Trophoblast cell (in vitro differentiated cells and primary cell): ENCODE data around the gene ZNF316.

Source experiments
- DNase-seq, 2 donors: peaks; one replicate each; pipeline ENCODE4 v3.0.0-alpha.2; 2016
- H2AFZ ChIP-seq: 2 replicates; pipeline ENCODE4 v1.6.1; 2013; ENCODE audit warnings: low read length, moderate library complexity, mild to moderate bottlenecking; ENCODE audit not compliant: insufficient read depth, poor library complexity
- H2AK5ac ChIP-seq: 2 replicates; pipeline ENCODE4 v1.6.1; 2013; ENCODE audit warnings: mild to moderate bottlenecking, low read length
- H2BK120ac ChIP-seq: 2 replicates; pipeline ENCODE4 v1.6.1; 2013; ENCODE audit warnings: low read length, mild to moderate bottlenecking, moderate library complexity; ENCODE audit not compliant: insufficient read depth, poor library complexity
- H2BK12ac ChIP-seq: 2 replicates; pipeline ENCODE4 v1.6.1; 2013; ENCODE audit warnings: mild to moderate bottlenecking, low read length, moderate library complexity
- H2BK5ac ChIP-seq: 2 replicates; pipeline ENCODE4 v1.6.1; 2013; ENCODE audit warnings: low read length, low read depth, moderate library complexity, mild to moderate bottlenecking; ENCODE audit not compliant: poor library complexity
- H3K14ac ChIP-seq: 2 replicates; pipeline ENCODE4 v1.6.1; 2013; ENCODE audit warnings: mild to moderate bottlenecking, low read length
- H3K18ac ChIP-seq: 2 replicates; pipeline ENCODE4 v1.6.1; 2013; ENCODE audit warnings: mild to moderate bottlenecking, low read length
- H3K23ac ChIP-seq: 2 replicates; pipeline ENCODE4 v1.6.1; 2013; ENCODE audit warnings: low read length
- H3K27ac ChIP-seq: 2 replicates; pipeline ENCODE4 v1.5.1; 2013; ENCODE audit warnings: low read depth, mild to moderate bottlenecking, inconsistent platforms, low read length, moderate library complexity
- H3K27me3 ChIP-seq: 2 replicates; pipeline ENCODE4 v1.6.1; 2013; ENCODE audit warnings: inconsistent platforms, mild to moderate bottlenecking, low read length, moderate library complexity; ENCODE audit not compliant: insufficient read depth
- H3K36me3 ChIP-seq, 2 experiments: 1 replicate in 1 of 2; 2 replicates in 1 of 2; pipeline ENCODE4 v1.6.1; 2013; ENCODE audit warnings: low read length in 2 of 2, mild to moderate bottlenecking in 2 of 2, moderate library complexity in 1 of 2; ENCODE audit not compliant: insufficient read depth in 2 of 2, control insufficient read depth in 1 of 2
- H3K4ac ChIP-seq: 2 replicates; pipeline ENCODE4 v1.6.1; 2013; ENCODE audit warnings: low read depth, mild to moderate bottlenecking, low read length, moderate library complexity
- H3K4me1 ChIP-seq, 2 experiments: 1 replicate in 1 of 2; 2 replicates in 1 of 2; pipeline ENCODE4 v1.6.1; 2013; ENCODE audit warnings: low read length in 2 of 2, mild to moderate bottlenecking in 2 of 2, moderate library complexity in 1 of 2; ENCODE audit not compliant: insufficient read depth in 2 of 2, control insufficient read depth in 1 of 2
- H3K4me2 ChIP-seq: 2 replicates; pipeline ENCODE4 v1.6.1; 2013; ENCODE audit warnings: inconsistent platforms, mild to moderate bottlenecking, low read length, moderate library complexity
- H3K4me3 ChIP-seq: 2 replicates; pipeline ENCODE4 v1.5.1; 2013; ENCODE audit warnings: mild to moderate bottlenecking, low read depth, low read length, inconsistent platforms
- H3K79me1 ChIP-seq: one replicate; pipeline ENCODE4 v1.6.1; 2013; ENCODE audit warnings: low read length
- H3K79me2 ChIP-seq: 2 replicates; pipeline ENCODE4 v1.6.1; 2013; ENCODE audit warnings: low read length, mild to moderate bottlenecking; ENCODE audit not compliant: control insufficient read depth, insufficient read depth, poor library complexity
- H3K9ac ChIP-seq: 2 replicates; pipeline ENCODE4 v1.6.1; 2013; ENCODE audit warnings: mild to moderate bottlenecking, low read length
- H3K9me3 ChIP-seq: 2 replicates; pipeline ENCODE4 v1.6.1; 2013; ENCODE audit warnings: low read depth, mild to moderate bottlenecking, control low read depth, inconsistent platforms, low read length; ENCODE audit not compliant: insufficient read depth
- H4K12ac ChIP-seq: 2 replicates; pipeline ENCODE4 v1.6.1; 2013; ENCODE audit warnings: low read depth, mild to moderate bottlenecking, low read length, moderate library complexity
- H4K8ac ChIP-seq: 2 replicates; pipeline ENCODE4 v1.6.1; 2013; ENCODE audit warnings: low read depth, mild to moderate bottlenecking, low read length, moderate library complexity
- H4K91ac ChIP-seq: one replicate; pipeline ENCODE4 v1.6.1; 2013; ENCODE audit warnings: low read depth, mild to moderate bottlenecking, low read length, moderate library complexity
- WGBS: extraction: QIAGEN DNeasy Blood & Tissue Kit; methylation state at CpG from one replicate; pipeline ENCODE4 v1.1.7; 2013; ENCODE audit warnings: missing lambda C conversion rate; ENCODE audit not compliant: insufficient read length, insufficient coverage; ENCODE audit errors: extremely low coverage; 5-methylcytosine and 5-hydroxymethylcytosine counted together

Gene ZNF316

DNA sequence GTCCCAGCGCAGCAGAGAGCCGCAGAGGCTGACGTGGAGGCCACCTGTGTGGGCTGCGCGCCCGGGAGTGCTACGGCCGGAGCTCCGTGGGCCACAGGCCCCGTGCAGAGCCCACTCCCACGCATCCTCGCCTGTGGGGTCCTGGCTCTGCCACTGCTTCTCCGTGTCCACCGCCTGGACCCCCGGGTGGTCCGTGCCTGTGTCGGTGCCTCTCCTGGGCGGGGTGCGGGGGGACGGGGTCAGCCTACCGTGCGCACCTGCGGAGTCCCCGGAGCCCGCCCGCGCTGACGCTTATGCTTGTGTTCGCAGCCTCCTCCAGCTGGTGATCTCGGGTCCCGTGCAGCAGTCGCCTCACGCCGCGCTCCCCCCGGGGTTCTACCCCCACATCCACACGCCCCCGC, 29.5 kb upstream of the ZNF316 start:
- no peaks in the 10 kb centered on the region for H3K4me1 ChIP-seq
- H2AK5ac ChIP-seq: no peak overlapping the region
- H3K18ac ChIP-seq: no peak overlapping the region
- no peaks in the 10 kb centered on the region for H3K79me2 ChIP-seq
- H4K12ac ChIP-seq: no peak overlapping the region
- H3K36me3 ChIP-seq: peaks cover 14 to 24% of the 10 kb centered on the region in 2 experiments
- no peak overlapping the region for H3K4me2 ChIP-seq
- H3K4me3 ChIP-seq: no peak overlapping the region
- no peak overlapping the region for H3K27ac ChIP-seq
- H2BK12ac ChIP-seq: no peak overlapping the region
- H4K8ac ChIP-seq: no peak overlapping the region
- DNase-seq: no peak
- no peak overlapping the region for H3K23ac ChIP-seq
- H3K9ac ChIP-seq: no peak overlapping the region
- H3K14ac ChIP-seq: no peak overlapping the region
- no peak overlapping the region for H2BK120ac ChIP-seq
- H3K9me3 ChIP-seq: no peaks in the 10 kb centered on the region
- H3K4ac ChIP-seq: no peak overlapping the region
- H3K27me3 ChIP-seq: no peaks in the 10 kb centered on the region
- no peak overlapping the region for H4K91ac ChIP-seq
- H3K79me1 ChIP-seq: no peaks in the 10 kb centered on the region
- no peak overlapping the region for H2BK5ac ChIP-seq
- no CpG with 5 or more reads among the region's 38 CpGs for WGBS
- no peak overlapping the region for H2AFZ ChIP-seq

DNA sequence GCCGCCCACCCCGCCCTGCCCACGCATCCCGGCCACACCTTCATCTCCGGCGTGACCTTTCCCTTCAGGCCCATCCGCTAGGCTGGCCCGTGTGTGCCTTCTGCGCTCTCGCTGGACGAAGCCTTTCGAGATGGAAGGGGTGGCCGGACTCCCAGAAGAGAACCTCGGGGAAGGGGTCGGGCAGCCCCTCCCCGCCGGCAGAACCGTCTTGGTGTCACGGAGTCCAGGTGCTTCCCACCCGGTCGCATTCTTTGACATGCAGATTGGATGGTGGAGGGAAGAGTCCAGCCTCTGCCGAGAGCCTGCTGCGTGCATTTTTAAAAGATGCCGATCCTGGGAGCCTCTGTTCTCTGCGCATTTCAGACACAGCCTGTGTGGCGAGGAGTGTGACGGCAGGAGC, 29.0 kb upstream of the ZNF316 start:
- Histone ChIP-seq H3K4me1 (no peaks in the 10 kb centered on the region), H3K4ac (no peak overlapping the region), H3K27ac (no peak overlapping the region), H3K18ac (no peak overlapping the region), H3K9me3 (no peaks in the 10 kb centered on the region), H3K14ac (no peak overlapping the region), H3K9ac (no peak overlapping the region), H4K8ac (no peak overlapping the region), H2BK5ac (no peak overlapping the region), H3K36me3 (peaks cover 12 to 19% of the 10 kb centered on the region in 2 experiments), H3K79me1 (no peaks in the 10 kb centered on the region), H3K79me2 (no peaks in the 10 kb centered on the region), H2AFZ (no peak overlapping the region), H3K23ac (no peak overlapping the region), H3K27me3 (no peaks in the 10 kb centered on the region), H3K4me3 (no peak overlapping the region), H3K4me2 (no peak overlapping the region), H2AK5ac (no peak overlapping the region), H4K12ac (no peak overlapping the region), H2BK120ac (no peak overlapping the region), H4K91ac (no peak overlapping the region), H2BK12ac (no peak overlapping the region)
- no peak for DNase-seq
- no CpG with 5 or more reads among the region's 27 CpGs for WGBS

DNA sequence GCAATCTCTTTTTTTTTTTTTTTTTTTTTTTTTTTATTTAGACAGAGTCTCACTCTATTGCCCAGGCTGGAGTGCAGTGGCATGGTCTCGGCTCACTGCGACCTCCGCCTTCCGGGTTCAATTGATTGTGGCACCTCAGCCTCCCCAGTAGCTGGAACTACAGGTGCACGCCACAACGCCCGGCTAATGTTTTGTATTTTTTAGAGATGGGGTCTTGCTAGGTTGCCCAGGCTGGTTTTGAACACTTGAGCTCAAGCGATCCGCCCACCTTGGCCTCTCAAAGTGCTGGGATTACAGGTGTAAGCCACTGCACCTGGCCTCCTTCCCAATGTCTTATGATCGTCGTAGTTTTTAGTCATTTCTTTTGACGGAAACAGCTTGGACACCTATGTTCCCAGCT, 28.3 kb upstream of the ZNF316 start:
- H2AFZ ChIP-seq: no peak overlapping the region
- H3K18ac ChIP-seq: no peak overlapping the region
- H3K79me1 ChIP-seq: no peaks in the 10 kb centered on the region
- no peak overlapping the region for H3K14ac ChIP-seq
- H4K8ac ChIP-seq: no peak overlapping the region
- H2AK5ac ChIP-seq: no peak overlapping the region
- no CpG with 5 or more reads among the region's 12 CpGs for WGBS
- no peak overlapping the region for H3K23ac ChIP-seq
- H3K4me1 ChIP-seq: no peaks in the 10 kb centered on the region
- no peak overlapping the region for H3K4me3 ChIP-seq
- no peak overlapping the region for H4K12ac ChIP-seq
- no peaks in the 10 kb centered on the region for H3K79me2 ChIP-seq
- H3K4ac ChIP-seq: no peak overlapping the region
- H3K9ac ChIP-seq: no peak overlapping the region
- no peak overlapping the region for H3K4me2 ChIP-seq
- no peaks in the 10 kb centered on the region for H3K27me3 ChIP-seq
- H3K27ac ChIP-seq: no peak overlapping the region
- H2BK5ac ChIP-seq: no peak overlapping the region
- no peak for DNase-seq
- peaks cover 12 to 19% of the 10 kb centered on the region in 2 experiments for H3K36me3 ChIP-seq
- no peak overlapping the region for H2BK120ac ChIP-seq
- H3K9me3 ChIP-seq: no peaks in the 10 kb centered on the region
- H4K91ac ChIP-seq: no peak overlapping the region
- H2BK12ac ChIP-seq: no peak overlapping the region

DNA sequence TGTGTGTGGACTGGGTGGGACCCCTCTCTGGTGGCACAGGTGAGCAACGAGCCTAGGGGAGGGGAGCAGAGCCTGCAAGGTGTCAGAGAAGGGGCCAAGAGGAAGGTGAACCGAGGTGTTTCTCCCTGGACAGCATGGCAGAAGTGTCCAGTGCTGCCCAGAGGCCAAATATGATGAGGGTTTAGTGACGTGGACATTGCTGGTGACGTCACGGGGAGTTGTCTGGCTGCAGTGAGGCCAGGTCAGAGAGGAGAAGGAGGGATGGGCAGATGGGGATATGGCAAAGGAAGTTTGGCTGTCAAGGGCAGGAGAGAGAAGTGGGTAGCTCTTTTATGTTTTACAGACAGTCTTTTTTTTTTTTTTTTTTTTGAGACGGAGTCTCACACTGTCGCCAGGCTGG, 24.3 kb upstream of the ZNF316 start:
- Histone ChIP-seq H2AFZ (no peak overlapping the region), H3K79me2 (no peaks in the 10 kb centered on the region), H3K27ac (no peak overlapping the region), H3K4ac (no peak overlapping the region), H3K4me1 (peaks cover 13 to 14% of the 10 kb centered on the region in 2 experiments), H3K18ac (no peak overlapping the region), H3K27me3 (peaks cover 5% of the 10 kb centered on the region), H3K9me3 (no peaks in the 10 kb centered on the region), H2BK12ac (no peak overlapping the region), H2BK5ac (no peak overlapping the region), H3K14ac (no peak overlapping the region), H4K12ac (no peak overlapping the region), H3K79me1 (peaks cover 2% of the 10 kb centered on the region), H2BK120ac (no peak overlapping the region), H3K36me3 (peaks cover 7 to 8% of the 10 kb centered on the region in 2 experiments), H4K8ac (no peak overlapping the region), H3K23ac (no peak overlapping the region), H3K4me3 (no peak overlapping the region), H3K4me2 (no peak overlapping the region), H3K9ac (no peak overlapping the region), H2AK5ac (no peak overlapping the region), H4K91ac (no peak overlapping the region)
- peak; percentile 56 to 63 for DNase-seq
- no CpG with 5 or more reads among the region's 7 CpGs for WGBS
